Mesenteric fat pad (tissue), 1 donor: ENCODE data around the gene RMND5A. TPM values are rescaled to one million over a fixed set of nuclear protein-coding genes. Genes with fewer than 3 reads are reported as not detected.
"Not testable (repeated sequence)": the region's sequence is repeated elsewhere in the genome, so short reads cannot be mapped to it uniquely, and the experiment has no call there.

ENCODE experiments used
- DNase-seq: peaks from one replicate; pipeline ENCODE4 v3.0.0-alpha.2; 2020; ENCODE audit warnings: low spot score
- long read RNA-seq: library from polyadenylated mRNA; unstranded; transcript quantifications from one replicate; pipeline ENCODE4 v2.0.0, GENCODE V29; 2020
- total RNA-seq: library from RNA; stranded (reverse); fragmentation: NEBNext Ultra II Directional; extraction: Animal tissue kit (Norgen Biotek cat#: 25700); gene quantifications from one replicate; pipeline ENCODE4 v1.2.1, GENCODE V29; 2021
- donor health status: DM: yes; HTN: yes; CAD: no.

RMND5A gene
- 30.9 TPM for total RNA-seq
- long read RNA-seq, full-length matches to known transcripts: 1 of 17 reads
- long read RNA-seq, partial matches to known transcripts: 2 of 17 reads
- long read RNA-seq, other reads (novel, unspliced or antisense): 14 of 17 reads

GRCh38 chr2:86719637-86720539 lies at the start of gene RMND5A:
RMND5A (plus strand) TSS chr2:86720291; CDS start chr2:86720668, 377 bp downstream.
- peak; percentile 97 for DNase-seq

- no peak for DNase-seq
These were observed 48.6 kb upstream of the RMND5A start for GRCh38 chr2:86671337-86671981.

- no peak for DNase-seq
These were observed 48.0 kb upstream of the RMND5A start for GRCh38 chr2:86672027-86672545.

GRCh38 chr2:86673011-86673410 lies 47.1 kb upstream of the RMND5A start:
- DNase-seq: no peak

- no peak for DNase-seq
These were observed 46.0 kb upstream of the RMND5A start for GRCh38 chr2:86673986-86674670.

GRCh38 chr2:86675104-86675503 lies 45.0 kb upstream of the RMND5A start:
- no peak for DNase-seq

GRCh38 chr2:86675511-86676015 lies 44.5 kb upstream of the RMND5A start:
- no peak for DNase-seq

GRCh38 chr2:86677816-86678215 lies 42.3 kb upstream of the RMND5A start:
- DNase-seq: no peak

- DNase-seq: no peak
These were observed 41.1 kb upstream of the RMND5A start for GRCh38 chr2:86679036-86679435.

- DNase-seq: no peak
These were observed 34.7 kb upstream of the RMND5A start for GRCh38 chr2:86685351-86685750.

GRCh38 chr2:86686460-86686859 lies 33.6 kb upstream of the RMND5A start:
- no peak for DNase-seq

GRCh38 chr2:86686905-86687304 lies 33.2 kb upstream of the RMND5A start:
- DNase-seq: no peak

- no peak for DNase-seq
These were observed 24.9 kb upstream of the RMND5A start for GRCh38 chr2:86695053-86695691.

- DNase-seq: no peak
These were observed 22.5 kb upstream of the RMND5A start for GRCh38 chr2:86697551-86698104.

GRCh38 chr2:86700690-86701089 lies 19.4 kb upstream of the RMND5A start:
- DNase-seq: no peak

- DNase-seq: no peak
These were observed 16.3 kb upstream of the RMND5A start for GRCh38 chr2:86703704-86704361.

GRCh38 chr2:86704459-86704971 lies 15.6 kb upstream of the RMND5A start:
- DNase-seq: no peak

- DNase-seq: no peak
These were observed 13.9 kb upstream of the RMND5A start for GRCh38 chr2:86706220-86706619.

GRCh38 chr2:86706935-86707334 lies 13.2 kb upstream of the RMND5A start:
- DNase-seq: no peak

- DNase-seq: not testable (repeated sequence)
These were observed 12.0 kb upstream of the RMND5A start for GRCh38 chr2:86708126-86708525.
